H9 (cell line): ENCODE results near the gene PCDHGA8. TPM values are rescaled to one million over a fixed set of nuclear protein-coding genes. Genes with fewer than 3 reads are reported as not detected.

Source experiments
- DNase-seq: peaks from one replicate; pipeline ENCODE4 v3.0.0-alpha.2; 2017
- H2AFZ ChIP-seq: one replicate; pipeline ENCODE4 v1.6.1; 2013; ENCODE audit warnings: mild to moderate bottlenecking, low read length, control low read depth, moderate library complexity
- H2AK5ac ChIP-seq: 2 replicates; pipeline ENCODE4 v1.6.1; 2013; ENCODE audit warnings: low read length, control low read depth, mixed read lengths; ENCODE audit not compliant: insufficient read length
- H2BK120ac ChIP-seq: one replicate; pipeline ENCODE4 v1.6.1; 2013; ENCODE audit warnings: low read depth, mild to moderate bottlenecking, low read length, control low read depth, inconsistent platforms; ENCODE audit not compliant: poor library complexity, severe bottlenecking
- H2BK12ac ChIP-seq: 2 replicates; pipeline ENCODE4 v1.6.1; 2013; ENCODE audit warnings: low read length, control low read depth, mixed read lengths, low read depth; ENCODE audit not compliant: insufficient read length
- H2BK15ac ChIP-seq: 2 replicates; pipeline ENCODE4 v1.6.1; 2013; ENCODE audit warnings: low read depth, low read length, control low read depth
- H2BK20ac ChIP-seq: one replicate; pipeline ENCODE4 v1.6.1; 2013; ENCODE audit warnings: low read depth, mild to moderate bottlenecking, low read length, control low read depth, inconsistent platforms; ENCODE audit not compliant: poor library complexity, severe bottlenecking
- H2BK5ac ChIP-seq: 2 replicates; pipeline ENCODE4 v1.6.1; 2013; ENCODE audit warnings: low read length, control low read depth, mixed read lengths; ENCODE audit not compliant: insufficient read length
- H3K14ac ChIP-seq: 2 replicates; pipeline ENCODE4 v1.6.1; 2013; ENCODE audit warnings: low read length, control low read depth; ENCODE audit not compliant: insufficient read depth
- H3K18ac ChIP-seq: 2 replicates; pipeline ENCODE4 v1.6.1; 2013; ENCODE audit warnings: low read depth, mild to moderate bottlenecking, mixed read lengths, low read length, control low read depth; ENCODE audit not compliant: insufficient read length
- H3K23ac ChIP-seq: 2 replicates; pipeline ENCODE4 v1.6.1; 2013; ENCODE audit warnings: low read length, control low read depth, mixed read lengths, low read depth; ENCODE audit not compliant: insufficient read length
- H3K23me2 ChIP-seq: 2 replicates; pipeline ENCODE4 v1.6.1; 2013; ENCODE audit warnings: low read depth, mild to moderate bottlenecking, mixed read lengths, low read length, control low read depth; ENCODE audit not compliant: insufficient read length, poor library complexity, severe bottlenecking
- H3K27ac ChIP-seq: 2 replicates; pipeline ENCODE4 v1.5.1; 2013; ENCODE audit warnings: low read length, control low read depth, mixed read lengths, low read depth; ENCODE audit not compliant: insufficient read length
- H3K27me3 ChIP-seq: 2 replicates; pipeline ENCODE4 v1.6.1; 2013; ENCODE audit warnings: low read length, control low read depth, inconsistent platforms; ENCODE audit not compliant: insufficient read depth
- H3K4ac ChIP-seq: 2 replicates; pipeline ENCODE4 v1.6.1; 2013; ENCODE audit warnings: low read depth, mild to moderate bottlenecking, control low read depth, inconsistent platforms, low read length, moderate library complexity
- H3K4me1 ChIP-seq: 2 replicates; pipeline ENCODE4 v1.6.1; 2013; ENCODE audit warnings: low read length, control low read depth, inconsistent platforms; ENCODE audit not compliant: insufficient read depth
- H3K4me2 ChIP-seq: 2 replicates; pipeline ENCODE4 v1.6.1; 2013; ENCODE audit warnings: low read length, control low read depth, mixed read lengths; ENCODE audit not compliant: insufficient read length, insufficient read depth
- H3K56ac ChIP-seq: 2 replicates; pipeline ENCODE4 v1.6.1; 2013; ENCODE audit warnings: low read depth, mild to moderate bottlenecking, mixed read lengths, low read length, control low read depth; ENCODE audit not compliant: insufficient read length
- H3K79me1 ChIP-seq: 2 replicates; pipeline ENCODE4 v1.6.1; 2013; ENCODE audit warnings: low read depth, mild to moderate bottlenecking, moderate library complexity, low read length, control low read depth, inconsistent platforms; ENCODE audit not compliant: insufficient read depth, poor library complexity, severe bottlenecking
- H3K79me2 ChIP-seq: 2 replicates; pipeline ENCODE4 v1.6.1; 2013; ENCODE audit warnings: low read length, control low read depth, inconsistent platforms; ENCODE audit not compliant: insufficient read depth
- H3K9ac ChIP-seq: 2 replicates; pipeline ENCODE4 v1.6.1; 2013; ENCODE audit warnings: low read length, control low read depth, mixed read lengths; ENCODE audit not compliant: insufficient read length; ENCODE audit errors: extremely low read depth
- H3K9me3 ChIP-seq: one replicate; pipeline ENCODE4 v1.6.1; 2013; ENCODE audit warnings: low read depth, low read length, inconsistent platforms; ENCODE audit not compliant: control insufficient read depth
- H3T11ph ChIP-seq: one replicate; pipeline ENCODE4 v1.6.1; 2013; ENCODE audit warnings: mild to moderate bottlenecking, low read length, control low read depth, inconsistent platforms
- H4K20me1 ChIP-seq: one replicate; pipeline ENCODE4 v1.6.1; 2013; ENCODE audit not compliant: control insufficient read depth, insufficient read length, insufficient read depth
- H4K5ac ChIP-seq: 2 replicates; pipeline ENCODE4 v1.6.1; 2013; ENCODE audit warnings: low read depth, mild to moderate bottlenecking, mixed read lengths, low read length, control low read depth; ENCODE audit not compliant: insufficient read length
- H4K8ac ChIP-seq: replicated peaks from 2 replicates; pipeline ENCODE4 v1.6.1; 2013; ENCODE audit warnings: low read length, control low read depth, mixed read lengths, low read depth; ENCODE audit not compliant: insufficient read length
- H4K91ac ChIP-seq: 2 replicates; pipeline ENCODE4 v1.6.1; 2013; ENCODE audit warnings: low read depth, mild to moderate bottlenecking, moderate library complexity, mixed read lengths, low read length, control low read depth; ENCODE audit not compliant: insufficient read length
- H3K27ac Mint-ChIP-seq, 3 experiments: 2 replicates in 2 of 3; 3 replicates in 1 of 3; pipeline ENCODE4 v1.8.0; 2020 to 2021; ENCODE audit warnings: mixed read lengths in 3 of 3, mild to moderate bottlenecking in 1 of 3, moderate library complexity in 1 of 3
- H3K27me3 Mint-ChIP-seq: 2 replicates; pipeline ENCODE4 v1.8.0; 2021; ENCODE audit warnings: low read depth, mild to moderate bottlenecking, moderate library complexity, mixed read lengths
- H3K36me3 Mint-ChIP-seq, 3 experiments: 2 replicates in 2 of 3; 3 replicates in 1 of 3; pipeline ENCODE4 v1.8.0; 2020 to 2021; ENCODE audit warnings: low read depth in 3 of 3, mixed read lengths in 3 of 3; ENCODE audit not compliant: insufficient read depth in 1 of 3
- H3K4me1 Mint-ChIP-seq, 2 experiments: 2 replicates each; pipeline ENCODE4 v1.8.0; 2020; ENCODE audit warnings: mixed read lengths in 2 of 2
- H3K4me3 Mint-ChIP-seq, 2 experiments: 2 replicates in 1 of 2; 3 replicates in 1 of 2; pipeline ENCODE4 v1.8.0; 2020 to 2021; ENCODE audit warnings: mild to moderate bottlenecking in 2 of 2, mixed read lengths in 2 of 2, moderate library complexity in 1 of 2
- H3K9me3 Mint-ChIP-seq, 2 experiments: 2 replicates in 1 of 2; 3 replicates in 1 of 2; pipeline ENCODE4 v1.8.0; 2020; ENCODE audit warnings: mild to moderate bottlenecking in 2 of 2, mixed read lengths in 2 of 2, moderate library complexity in 1 of 2
- CTCF ChIP-seq: fragments of 200-600 bp; sonication (generic); conservative IDR thresholded peaks from 3 replicates; pipeline ENCODE4 v1.8.0; 2021; ENCODE audit warnings: antibody characterized with exemption, mild to moderate bottlenecking
- total RNA-seq: library from RNA; stranded (reverse); gene quantifications from 2 replicates; pipeline ENCODE4 v1.2.1, GENCODE V29; 2021

The PCDHGA8 gene
- total RNA-seq, 1 experiment from 2014 or later = 0.90 TPM

GRCh38 chr5:141362719-141363118 is 29.7 kb upstream of the PCDHGA8 start:
- H2BK12ac ChIP-seq = no peak overlapping the region
- H3K56ac ChIP-seq = no peak overlapping the region
- Mint-ChIP-seq H3K27ac (no peak overlapping the region), H3K9me3 (peaks cover 67 to 74% of the 10 kb centered on the region in 2 experiments), H3K36me3 (peaks cover 46 to 65% (median 60%) of the 10 kb centered on the region in 3 experiments), H3K4me1 (peaks cover 7 to 15% of the 10 kb centered on the region in 2 experiments; a peak in 3 of 4 replicates), H3K27me3 (peaks cover 7% of the 10 kb centered on the region), H3K4me3 (peak overlapping the region in 1 of 2 experiments; percentile 10; a peak in 1 of 5 replicates)
- H2BK15ac ChIP-seq = no peak overlapping the region
- TF ChIP-seq CTCF = no peak
- peaks cover 22% of the 10 kb centered on the region for H3K9me3 ChIP-seq
- no peak overlapping the region for H3K23ac ChIP-seq
- H2BK20ac ChIP-seq = no peak overlapping the region
- H3K27me3 ChIP-seq = no peaks in the 10 kb centered on the region
- no peaks in the 10 kb centered on the region for H3K4me1 ChIP-seq
- H3K79me1 ChIP-seq = no peaks in the 10 kb centered on the region
- H2AFZ ChIP-seq = no peak overlapping the region
- H3K79me2 ChIP-seq = no peaks in the 10 kb centered on the region
- no peak overlapping the region for H3K27ac ChIP-seq
- H2BK5ac ChIP-seq = no peak overlapping the region
- H3K4me2 ChIP-seq = no peak overlapping the region
- no peak for DNase-seq
- H4K20me1 ChIP-seq = no peaks in the 10 kb centered on the region
- H3K18ac ChIP-seq = no peak overlapping the region
- no peak overlapping the region for H3K9ac ChIP-seq
- H2BK120ac ChIP-seq = no peak overlapping the region
- no peak overlapping the region for H4K8ac ChIP-seq
- H3K23me2 ChIP-seq = no peaks in the 10 kb centered on the region
- no peak overlapping the region for H4K91ac ChIP-seq
- H4K5ac ChIP-seq = no peak overlapping the region
- no peak overlapping the region for H3T11ph ChIP-seq
- H3K14ac ChIP-seq = no peak overlapping the region
- no peak overlapping the region for H3K4ac ChIP-seq
- H2AK5ac ChIP-seq = no peak overlapping the region
